IPS-18c (cell line): ENCODE data around the gene CHST11.

Experiments used
- H3K4me3 ChIP-seq: 2 replicates; pipeline ENCODE4 v1.7.0; 2013; ENCODE audit warnings: low read depth, mild to moderate bottlenecking, low read length, moderate library complexity; ENCODE audit not compliant: insufficient read depth
- H3K9me3 ChIP-seq: one replicate; pipeline ENCODE4 v1.6.1; 2013; ENCODE audit warnings: mild to moderate bottlenecking, low read length, moderate library complexity; ENCODE audit not compliant: control insufficient read depth, insufficient read depth

Gene CHST11

GRCh38 chr12:104456417-104456949 lies at the start of gene CHST11:
Gene CHST11, plus strand, starts transcription at chr12:104456948.
- Histone ChIP-seq H3K9me3 (no peaks in the 10 kb centered on the region), H3K4me3 (peak within 1 kb of the TSS; percentile 93)

GRCh38 chr12:104407438-104407837 lies 49.3 kb upstream of the CHST11 start:
- no peak overlapping the region for H3K4me3 ChIP-seq
- H3K9me3 ChIP-seq, result peaks cover 11% of the 10 kb centered on the region

- peaks cover 11% of the 10 kb centered on the region for H3K9me3 ChIP-seq
- no peak overlapping the region for H3K4me3 ChIP-seq
These were observed 48.8 kb upstream of the CHST11 start for GRCh38 chr12:104407922-104408321.

GRCh38 chr12:104410326-104410725 lies 46.4 kb upstream of the CHST11 start:
- Histone ChIP-seq H3K9me3 (peaks cover 8% of the 10 kb centered on the region), H3K4me3 (no peak overlapping the region)

GRCh38 chr12:104410786-104411185 lies 46.0 kb upstream of the CHST11 start:
- Histone ChIP-seq H3K9me3 (peaks cover 7% of the 10 kb centered on the region), H3K4me3 (no peak overlapping the region)

GRCh38 chr12:104411826-104412641 lies 44.7 kb upstream of the CHST11 start:
- peaks cover 1% of the 10 kb centered on the region for H3K9me3 ChIP-seq
- H3K4me3 ChIP-seq, result no peak overlapping the region

GRCh38 chr12:104412681-104413080 lies 44.1 kb upstream of the CHST11 start:
- H3K9me3 ChIP-seq, result no peaks in the 10 kb centered on the region

GRCh38 chr12:104413330-104413729 lies 43.4 kb upstream of the CHST11 start:
- no peaks in the 10 kb centered on the region for H3K9me3 ChIP-seq
- H3K4me3 ChIP-seq, result no peak overlapping the region

More at GRCh38 chr12:104412681-104413080, 44.1 kb upstream of the CHST11 start:
- H3K4me3 ChIP-seq, result no peak overlapping the region

GRCh38 chr12:104414581-104415341 lies 42.0 kb upstream of the CHST11 start:
- no peak overlapping the region for H3K4me3 ChIP-seq
- no peaks in the 10 kb centered on the region for H3K9me3 ChIP-seq

GRCh38 chr12:104415342-104415980 lies 41.3 kb upstream of the CHST11 start:
- H3K4me3 ChIP-seq, result no peak overlapping the region
- peaks cover under 1% of the 10 kb centered on the region for H3K9me3 ChIP-seq

- H3K9me3 ChIP-seq, result peaks cover 2% of the 10 kb centered on the region
- no peak overlapping the region for H3K4me3 ChIP-seq
These were observed 40.6 kb upstream of the CHST11 start for GRCh38 chr12:104416136-104416535.

- H3K9me3 ChIP-seq, result peaks cover 2% of the 10 kb centered on the region
- no peak overlapping the region for H3K4me3 ChIP-seq
These were observed 40.2 kb upstream of the CHST11 start for GRCh38 chr12:104416585-104416984.

- Histone ChIP-seq H3K9me3 (peaks cover 2% of the 10 kb centered on the region), H3K4me3 (no peak overlapping the region)
These were observed 37.0 kb upstream of the CHST11 start for GRCh38 chr12:104419717-104420116.

GRCh38 chr12:104420868-104421267 lies 35.9 kb upstream of the CHST11 start:
- Histone ChIP-seq H3K4me3 (no peak overlapping the region), H3K9me3 (peaks cover 2% of the 10 kb centered on the region)

GRCh38 chr12:104421343-104421742 lies 35.4 kb upstream of the CHST11 start:
- Histone ChIP-seq H3K9me3 (peaks cover 2% of the 10 kb centered on the region), H3K4me3 (no peak overlapping the region)

GRCh38 chr12:104422441-104422840 lies 34.3 kb upstream of the CHST11 start:
- no peak overlapping the region for H3K4me3 ChIP-seq
- peaks cover 2% of the 10 kb centered on the region for H3K9me3 ChIP-seq

GRCh38 chr12:104423273-104423672 lies 33.5 kb upstream of the CHST11 start:
- no peak overlapping the region for H3K4me3 ChIP-seq
- H3K9me3 ChIP-seq, result peaks cover 2% of the 10 kb centered on the region
